NCI-H2196 treated with DMSO at 0.1 percent for 48 hours (cell line): ENCODE data around the gene ZNF160.
"Not testable (repeated sequence)": the region's sequence is repeated elsewhere in the genome, so short reads cannot be mapped to it uniquely, and the experiment has no call there.

Source experiments
- DNase-seq: peaks from one replicate; lab custom pipeline; 2025; ENCODE audit not compliant: unreplicated experiment; lab: John Stamatoyannopoulos, UW

The ZNF160 gene

DNA sequence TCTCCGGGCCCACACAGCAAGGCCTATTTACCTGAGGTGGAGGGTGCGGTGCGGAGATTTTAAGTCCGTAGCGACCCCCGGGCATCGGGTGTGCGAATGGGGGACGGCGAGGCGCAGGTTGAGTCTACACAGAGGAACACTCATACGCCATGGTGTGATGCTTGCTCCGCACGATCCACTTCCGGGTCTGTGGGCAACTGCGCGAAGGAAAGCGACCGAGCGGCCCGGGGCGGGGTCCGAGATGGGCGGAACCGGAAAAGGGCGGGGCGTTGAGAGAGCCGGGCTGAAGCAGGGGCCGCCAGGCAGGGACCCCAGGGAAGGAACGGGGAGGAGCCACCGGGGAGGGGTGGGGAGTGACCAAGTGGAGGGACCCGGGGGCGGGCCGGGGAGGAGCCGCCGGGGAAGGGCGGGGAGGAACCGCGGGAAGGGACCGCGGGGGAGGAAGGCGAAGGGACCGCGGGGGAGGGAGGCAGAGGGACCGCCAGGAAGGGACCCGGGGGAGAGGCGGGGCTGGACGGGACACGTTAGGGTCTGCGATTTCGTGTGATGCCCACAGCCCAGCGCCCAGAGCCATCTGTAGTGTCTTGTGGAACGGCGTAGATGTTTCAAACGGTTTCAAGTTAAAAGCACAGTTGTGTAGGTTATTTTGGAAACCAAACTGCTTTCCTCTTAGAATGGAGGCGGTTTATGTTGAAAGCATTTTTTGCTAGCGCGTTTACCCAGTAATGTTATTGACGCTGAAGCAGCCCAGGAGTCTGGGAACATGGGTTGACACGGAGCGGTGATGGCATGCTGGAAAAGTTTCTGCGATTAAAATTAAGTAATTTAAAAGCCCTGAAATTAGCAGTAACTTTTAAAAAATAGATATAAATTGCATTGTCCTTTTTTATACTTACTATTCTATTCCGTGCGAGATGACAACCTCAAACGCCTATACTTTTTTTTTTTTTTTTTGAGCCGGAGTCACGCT, at the start of gene ZNF160:
Gene ZNF160, minus strand, starts transcription at position 189 of the 970 bp plus-strand sequence. CDS start 17,146 bp downstream, outside the sequence.
- DNase-seq, result peak; percentile 94

DNA sequence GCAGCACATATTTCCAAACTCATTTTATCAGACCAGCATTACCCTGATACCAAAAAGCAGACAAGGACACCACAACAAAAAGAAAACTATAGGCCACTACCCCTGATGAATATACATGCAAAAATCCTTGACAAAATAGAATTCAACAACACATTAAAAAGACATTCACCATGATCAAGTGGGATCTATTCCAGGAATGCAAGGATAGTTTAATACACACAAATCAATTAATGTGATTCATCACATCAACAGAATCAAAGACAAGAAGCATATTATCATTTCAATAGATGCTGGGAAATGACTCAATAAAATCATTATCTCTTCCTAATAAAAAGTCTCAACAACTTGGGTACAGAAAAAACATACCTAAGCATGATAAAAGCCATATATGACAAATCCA, 44.4 kb upstream of the ZNF160 start:
- no peak for DNase-seq

- DNase-seq, result no peak
Observed at GRCh38 chr19:53140351-53140750, 37.1 kb upstream of the ZNF160 start.

GRCh38 chr19:53136432-53136831, 33.2 kb upstream of the ZNF160 start:
- DNase-seq, result no peak

DNA sequence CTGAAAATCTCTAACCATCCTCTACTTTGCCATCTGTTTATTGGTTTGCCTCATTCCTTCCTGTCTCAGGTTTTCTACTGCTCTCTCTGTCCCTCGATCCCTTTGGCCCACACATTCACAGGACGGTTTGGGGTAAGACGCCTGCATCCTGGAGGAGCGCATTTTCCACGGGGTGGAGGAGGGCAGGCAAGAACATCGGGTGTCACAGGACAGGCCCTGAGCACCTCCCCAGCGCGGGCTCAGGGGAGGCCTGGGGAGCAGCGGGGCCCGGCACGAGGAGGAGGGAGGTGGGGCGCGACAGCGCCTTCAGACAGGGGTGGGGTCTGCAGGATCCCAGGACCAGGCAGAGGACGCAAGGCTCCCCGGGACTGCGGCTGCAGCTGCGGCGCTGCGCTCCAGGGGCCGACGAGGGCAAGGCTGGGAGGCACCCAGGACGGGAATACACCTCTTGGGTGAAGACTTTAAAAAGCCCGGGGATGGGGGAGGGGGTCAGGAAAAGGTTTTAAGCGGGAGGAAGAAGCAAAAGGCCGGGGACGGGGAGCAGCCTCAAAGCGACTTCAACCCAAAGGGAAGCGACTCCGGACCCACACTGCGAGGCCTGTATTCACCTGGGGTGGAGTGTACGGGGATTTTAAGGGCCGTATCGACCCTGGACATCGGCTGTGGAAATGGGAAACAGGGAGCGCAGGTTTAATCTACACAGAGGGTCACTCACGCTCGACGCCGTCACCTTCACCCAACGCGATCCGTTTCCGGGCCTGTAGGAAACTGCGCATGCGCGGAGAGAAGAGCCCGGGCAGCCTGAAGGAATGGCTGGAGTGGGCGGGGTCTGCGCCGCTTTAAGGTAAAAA, 29.1 kb upstream of the ZNF160 start, which contains the start of gene ZNF415:
Gene ZNF415, minus strand, starts transcription at position 770 of the 851 bp plus-strand sequence. CDS start 10,234 bp downstream, outside the sequence.
- peak; percentile 34 for DNase-seq

- DNase-seq, result no peak
Observed at GRCh38 chr19:53131727-53132126, 28.5 kb upstream of the ZNF160 start.

DNA sequence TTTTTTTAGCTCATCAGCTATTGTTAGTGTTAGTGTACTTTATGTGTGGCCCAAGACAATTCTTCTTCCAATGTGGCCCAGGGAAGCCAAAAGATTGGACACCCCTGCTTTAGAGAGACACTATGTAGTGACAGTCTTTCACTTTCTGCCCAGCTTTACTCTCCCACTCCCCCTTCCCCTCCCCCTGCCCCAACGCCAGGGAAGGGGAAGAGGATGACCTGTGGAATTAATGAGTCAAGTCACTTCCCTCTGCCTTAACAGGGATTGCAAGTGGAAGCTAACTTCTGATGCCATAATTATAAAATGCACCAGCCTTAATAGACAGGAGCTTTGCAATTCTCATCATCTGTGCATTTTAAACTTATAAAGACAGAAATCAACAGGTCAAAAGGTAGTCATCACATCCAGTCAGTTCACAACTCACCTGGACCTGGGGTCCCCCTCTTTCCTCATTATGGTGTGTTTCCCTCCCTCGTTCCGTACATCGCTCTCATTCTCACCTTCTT, 27.9 kb upstream of the ZNF160 start:
- DNase-seq, result no peak

DNA sequence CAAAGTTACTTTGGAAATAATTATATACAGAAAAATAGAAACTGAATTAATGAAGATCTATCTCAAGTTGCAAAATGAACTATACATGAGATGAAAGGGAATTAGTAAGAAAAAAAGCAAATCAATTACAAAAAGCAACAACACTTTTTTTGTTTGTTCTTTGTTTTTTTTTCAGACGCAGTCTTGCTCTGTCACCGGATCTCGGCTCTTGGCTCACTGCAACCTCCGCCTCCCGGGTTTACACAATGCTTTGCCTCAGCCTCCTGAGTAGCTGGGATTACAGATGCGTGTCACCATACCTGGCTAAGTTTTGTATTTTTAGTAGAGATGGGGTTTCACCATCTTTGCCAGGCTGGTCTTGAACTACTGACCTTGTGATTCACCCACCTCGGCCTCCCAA, 27.3 kb upstream of the ZNF160 start:
- no peak for DNase-seq

DNA sequence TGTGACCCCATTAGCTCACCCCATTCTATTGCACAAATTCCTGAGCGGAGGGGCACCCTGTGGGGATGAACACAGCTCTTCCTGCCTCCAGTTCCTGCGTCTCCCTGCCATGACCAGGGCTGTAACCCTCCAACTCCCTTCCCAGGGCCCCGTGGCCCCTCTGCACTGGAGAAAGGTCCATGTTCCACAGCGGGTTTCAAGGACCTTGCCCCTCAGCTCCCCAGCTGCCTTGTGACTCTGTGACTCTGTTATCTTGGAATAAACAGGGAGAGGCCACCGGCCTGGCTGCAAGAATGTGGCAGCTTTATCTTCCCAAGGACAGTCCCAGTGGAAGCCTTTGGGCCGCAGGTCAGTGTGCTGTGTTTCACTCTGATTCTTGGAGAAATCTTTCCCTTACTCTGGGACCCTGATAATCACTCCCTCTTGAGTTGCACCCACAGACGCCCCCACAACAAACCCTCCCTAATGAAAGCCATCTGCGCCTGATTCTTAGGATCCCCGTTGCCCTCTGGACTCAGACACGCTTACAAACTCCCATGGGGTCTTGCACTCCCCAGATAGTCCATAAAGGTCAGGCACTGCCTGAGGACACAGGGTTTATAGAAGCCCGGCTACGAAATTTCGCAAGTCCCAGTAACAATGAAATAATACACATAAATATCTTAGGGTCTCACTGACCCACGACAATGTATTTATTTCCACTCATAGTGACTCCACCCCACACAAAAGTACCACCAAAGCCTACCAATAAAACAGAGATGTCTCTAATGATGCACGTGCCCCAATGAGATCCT, 23.7 kb upstream of the ZNF160 start:
- DNase-seq, result not testable (repeated sequence)

DNA sequence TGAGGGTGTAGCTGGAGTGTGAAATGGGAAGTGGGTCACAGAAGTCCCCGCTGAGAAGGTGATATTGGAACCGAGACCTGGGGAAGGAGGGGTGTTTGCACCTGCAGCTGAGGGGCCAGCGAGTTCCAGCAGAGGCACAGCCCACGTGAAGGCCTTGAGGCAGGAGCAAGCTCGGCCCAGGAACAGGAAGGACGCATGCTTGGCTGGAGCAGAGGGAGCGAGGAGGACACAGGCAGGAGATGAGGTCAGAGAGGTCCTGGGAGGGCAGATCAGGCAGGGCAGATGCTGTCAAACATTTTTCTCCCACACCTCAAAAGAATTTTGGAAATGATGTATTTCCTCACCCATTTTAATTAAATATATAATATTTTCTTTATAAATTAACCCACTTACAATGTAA, 20.2 kb upstream of the ZNF160 start:
- DNase-seq, result no peak

DNA sequence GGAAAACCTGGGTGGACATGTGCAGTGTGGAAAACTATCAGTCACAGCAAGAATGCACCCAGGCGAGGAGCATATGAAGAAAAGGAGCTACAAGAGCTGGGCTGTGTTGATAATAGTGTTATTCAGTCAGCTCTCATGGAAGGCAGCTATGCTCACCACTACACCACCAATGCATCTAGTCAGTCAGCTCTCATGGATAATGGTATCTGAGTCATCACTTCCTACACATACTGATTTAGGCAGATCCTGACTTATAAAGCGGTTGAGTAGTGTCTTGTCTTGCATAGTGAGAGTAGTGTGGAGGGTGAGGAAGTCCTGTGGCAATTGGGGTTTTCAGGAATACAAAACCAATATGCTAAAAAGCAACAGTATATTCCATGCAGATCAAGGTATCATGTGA, 9.1 kb upstream of the ZNF160 start:
- DNase-seq, result no peak

- no peak for DNase-seq
Observed at GRCh38 chr19:53109527-53109926, 6.3 kb upstream of the ZNF160 start.

DNA sequence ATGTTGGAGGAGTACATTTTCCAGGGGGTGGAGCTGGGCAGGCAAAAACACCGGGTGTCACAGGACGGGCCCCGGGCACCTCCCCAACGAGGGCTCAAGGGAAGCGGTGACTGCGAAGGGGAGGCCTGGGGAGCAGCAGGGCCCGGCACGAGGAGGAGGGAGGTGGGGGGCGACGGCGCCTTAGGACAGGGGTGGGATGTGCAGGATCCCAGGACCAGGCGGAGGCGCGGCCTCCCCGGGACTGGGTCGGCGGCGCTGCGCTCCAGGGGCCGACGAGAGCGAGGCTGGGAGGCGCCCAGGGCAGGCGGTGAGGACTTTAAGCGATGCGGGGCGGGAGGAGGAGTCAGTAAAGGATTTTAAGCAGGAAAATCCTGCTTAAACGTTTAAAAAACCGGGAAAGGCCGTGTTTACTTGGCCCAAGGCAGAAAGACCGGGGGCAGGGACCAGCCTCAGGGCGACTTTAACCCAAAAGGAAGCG, 427 bp downstream of the ZNF160 start:
- DNase-seq, result no peak

- no peak for DNase-seq
Observed at GRCh38 chr19:53102206-53102755, 941 bp downstream of the ZNF160 start.

DNA sequence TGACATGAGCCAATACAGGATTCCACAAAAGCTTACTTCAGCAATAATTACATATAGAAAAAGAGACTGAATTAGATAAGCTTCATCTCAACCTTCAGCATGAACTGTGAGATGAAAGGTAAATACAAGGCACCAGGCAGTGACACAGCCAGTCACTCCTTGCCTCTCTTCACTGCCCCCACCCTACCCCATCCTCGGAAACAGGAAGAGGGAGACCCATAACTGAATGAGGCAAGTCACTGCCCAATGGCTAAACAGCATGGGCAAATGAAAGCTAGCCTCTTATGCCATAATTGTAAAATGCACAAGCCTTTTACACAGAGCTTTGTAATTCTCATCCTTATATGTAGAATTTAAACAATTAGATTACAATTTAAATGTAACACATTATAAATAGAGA, 1.7 kb downstream of the ZNF160 start:
- no peak for DNase-seq

- DNase-seq, result not testable (repeated sequence)
Observed at GRCh38 chr19:53098570-53098969, 4.7 kb downstream of the ZNF160 start.

GRCh38 chr19:53096982-53097690, 6.1 kb downstream of the ZNF160 start:
- DNase-seq, result not testable (repeated sequence)

- not testable (repeated sequence) for DNase-seq
Observed at GRCh38 chr19:53096579-53096978, 6.6 kb downstream of the ZNF160 start.

DNA sequence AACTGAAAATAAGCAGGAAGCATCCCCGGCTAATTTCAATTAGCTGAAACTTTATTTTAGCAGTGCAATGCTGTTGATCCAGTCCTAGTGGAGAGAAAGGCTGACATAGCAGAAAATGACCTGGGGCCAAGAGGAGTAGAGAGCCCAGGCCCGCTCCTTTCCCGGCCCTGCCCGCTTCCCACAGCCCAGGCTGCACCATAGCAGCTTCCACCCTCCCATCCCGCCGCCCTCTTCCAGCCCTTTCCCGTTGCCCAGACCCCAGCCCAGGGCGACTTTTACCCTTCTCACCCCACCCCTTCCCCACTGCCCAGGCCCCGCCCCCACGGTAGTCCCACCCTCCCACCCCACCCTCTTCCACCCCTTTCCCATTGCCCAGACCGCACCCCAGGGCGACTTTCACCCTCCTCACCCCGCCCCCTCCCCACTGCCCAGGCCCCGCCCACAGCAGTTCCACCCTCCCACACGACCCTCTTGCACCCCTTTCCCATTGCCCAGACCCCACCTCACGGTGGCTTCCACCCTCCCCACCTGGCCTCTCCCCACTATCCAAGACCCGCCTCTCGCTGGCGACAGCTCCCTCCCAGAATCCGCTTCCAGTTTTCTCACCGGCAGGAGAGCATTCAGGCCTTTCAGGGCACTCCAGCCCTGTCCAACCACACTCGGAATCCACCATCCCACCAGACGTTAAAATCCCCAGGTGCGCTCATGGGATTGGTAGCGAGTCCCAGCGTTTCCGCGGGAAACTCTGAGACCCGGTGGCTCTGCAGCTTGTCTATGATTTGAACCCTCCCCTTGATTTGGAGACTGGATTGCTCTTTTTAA, 8.3 kb downstream of the ZNF160 start:
- no peak for DNase-seq
